Hepatic stellate cell (primary cell): Measurements from ENCODE around the gene PNMA1.
A peak's percentile ranks its signal among the peaks of the same experiment; 100 is the strongest.

Source experiments
- DNase-seq: peaks from one replicate; pipeline ENCODE4 v3.0.0; 2011; ENCODE audit warnings: low spot score

Gene PNMA1

GRCh38 chr14:73663548-73664212 is 50.5 kb downstream of the PNMA1 start:
- DNase-seq, result no peak

- peak; percentile 63 for DNase-seq
Observed at GRCh38 chr14:73662487-73662943, 51.7 kb downstream of the PNMA1 start.

GRCh38 chr14:73661872-73662271 is 52.3 kb downstream of the PNMA1 start:
- no peak for DNase-seq
